NB4 (cell line): ENCODE data around the gene IL10.

ENCODE experiments used
- DNase-seq: peaks from one replicate; pipeline ENCODE4 v3.0.0; 2010; ENCODE audit warnings: low read depth
- H3K4me3 ChIP-seq: one replicate; pipeline ENCODE4 v1.5.1; 2011; ENCODE audit warnings: mild to moderate bottlenecking, low read depth, low read length, moderate library complexity
- MYC ChIP-seq: IDR thresholded peaks from 2 replicates; pipeline ENCODE4 v1.6.1; 2011; ENCODE audit warnings: low read depth, low read length
- POLR2A ChIP-seq: IDR thresholded peaks from 2 replicates; pipeline ENCODE4 v1.6.1; 2011; ENCODE audit warnings: mild to moderate bottlenecking; ENCODE audit not compliant: insufficient read length; ENCODE audit errors: extremely low read depth
- TF ChIP-seq, protein P1 (sequence below): IDR thresholded peaks from 2 replicates; pipeline ENCODE4 v1.6.1; 2011; ENCODE audit warnings: low read depth, low read length
- TF ChIP-seq, protein P2 (sequence below): IDR thresholded peaks from one replicate; pipeline ENCODE4 v1.5.1; 2012; ENCODE audit warnings: low read depth, low read length

Gene IL10

DNA sequence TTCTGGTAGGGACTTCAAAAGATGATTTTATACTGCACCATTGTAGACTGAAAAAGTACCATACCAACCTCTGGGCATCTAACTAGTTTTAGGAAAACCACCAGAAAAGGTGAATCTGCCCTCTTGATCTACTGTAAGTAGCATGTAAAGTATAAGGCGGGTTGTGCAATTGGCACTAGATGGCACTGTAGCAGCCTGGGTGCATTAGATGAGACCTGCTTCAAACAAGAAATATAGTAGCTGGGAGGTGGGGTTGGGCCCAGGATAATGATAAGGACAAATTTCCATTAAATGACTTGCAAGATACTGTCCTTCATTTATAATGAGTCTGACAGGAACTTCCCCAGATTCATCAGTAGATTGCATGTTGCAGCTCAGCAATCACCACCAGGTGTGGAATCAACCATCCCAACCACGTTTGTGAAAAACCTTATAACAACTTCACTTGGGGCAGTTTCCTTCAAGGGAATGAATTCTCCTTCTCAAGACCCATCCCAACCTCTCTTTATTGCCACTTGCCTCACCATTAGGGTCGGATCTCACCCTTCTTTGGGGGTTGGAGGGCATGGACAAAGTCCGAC is 37.3 kb upstream of the IL10 start:
- DNase-seq, result peak; percentile 63
- H3K4me3 ChIP-seq, result no peak overlapping the region
- TF ChIP-seq, protein P1, sequence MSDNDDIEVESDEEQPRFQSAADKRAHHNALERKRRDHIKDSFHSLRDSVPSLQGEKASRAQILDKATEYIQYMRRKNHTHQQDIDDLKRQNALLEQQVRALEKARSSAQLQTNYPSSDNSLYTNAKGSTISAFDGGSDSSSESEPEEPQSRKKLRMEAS, result no peak
- TF ChIP-seq, protein P2, sequence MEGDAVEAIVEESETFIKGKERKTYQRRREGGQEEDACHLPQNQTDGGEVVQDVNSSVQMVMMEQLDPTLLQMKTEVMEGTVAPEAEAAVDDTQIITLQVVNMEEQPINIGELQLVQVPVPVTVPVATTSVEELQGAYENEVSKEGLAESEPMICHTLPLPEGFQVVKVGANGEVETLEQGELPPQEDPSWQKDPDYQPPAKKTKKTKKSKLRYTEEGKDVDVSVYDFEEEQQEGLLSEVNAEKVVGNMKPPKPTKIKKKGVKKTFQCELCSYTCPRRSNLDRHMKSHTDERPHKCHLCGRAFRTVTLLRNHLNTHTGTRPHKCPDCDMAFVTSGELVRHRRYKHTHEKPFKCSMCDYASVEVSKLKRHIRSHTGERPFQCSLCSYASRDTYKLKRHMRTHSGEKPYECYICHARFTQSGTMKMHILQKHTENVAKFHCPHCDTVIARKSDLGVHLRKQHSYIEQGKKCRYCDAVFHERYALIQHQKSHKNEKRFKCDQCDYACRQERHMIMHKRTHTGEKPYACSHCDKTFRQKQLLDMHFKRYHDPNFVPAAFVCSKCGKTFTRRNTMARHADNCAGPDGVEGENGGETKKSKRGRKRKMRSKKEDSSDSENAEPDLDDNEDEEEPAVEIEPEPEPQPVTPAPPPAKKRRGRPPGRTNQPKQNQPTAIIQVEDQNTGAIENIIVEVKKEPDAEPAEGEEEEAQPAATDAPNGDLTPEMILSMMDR, result peak; percentile 63

DNA sequence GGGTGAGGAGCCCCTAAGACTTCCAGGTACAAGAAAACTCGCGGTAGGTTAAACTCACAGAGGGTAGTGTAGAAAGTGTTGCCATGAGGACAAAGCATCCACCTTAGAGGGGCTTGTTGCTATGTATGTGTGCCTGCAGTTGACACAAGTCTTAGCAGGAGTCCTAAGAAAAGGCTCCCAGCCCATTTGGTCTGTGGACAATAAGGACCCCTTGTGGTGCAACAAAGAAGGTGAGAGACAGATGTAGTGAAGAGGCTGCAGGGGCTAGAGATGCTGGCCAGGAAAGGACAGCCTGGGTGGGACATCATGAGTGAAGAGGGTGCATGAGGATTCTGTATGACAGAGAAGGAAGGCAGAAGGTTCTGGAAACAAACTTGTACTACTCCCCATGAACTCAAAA is 36.3 kb upstream of the IL10 start:
- H3K4me3 ChIP-seq, result no peak overlapping the region
- TF ChIP-seq, protein P2, result peak; percentile 63
- TF ChIP-seq POLR2A, result no peak
- peak; percentile 77 for DNase-seq

GRCh38 chr1:206805357-206805756 is 33.1 kb upstream of the IL10 start:
- H3K4me3 ChIP-seq, result no peak overlapping the region
- TF ChIP-seq POLR2A (no peak), MYC (no peak)
- TF ChIP-seq, protein P1, result no peak
- TF ChIP-seq, protein P2, result no peak
- no peak for DNase-seq

DNA sequence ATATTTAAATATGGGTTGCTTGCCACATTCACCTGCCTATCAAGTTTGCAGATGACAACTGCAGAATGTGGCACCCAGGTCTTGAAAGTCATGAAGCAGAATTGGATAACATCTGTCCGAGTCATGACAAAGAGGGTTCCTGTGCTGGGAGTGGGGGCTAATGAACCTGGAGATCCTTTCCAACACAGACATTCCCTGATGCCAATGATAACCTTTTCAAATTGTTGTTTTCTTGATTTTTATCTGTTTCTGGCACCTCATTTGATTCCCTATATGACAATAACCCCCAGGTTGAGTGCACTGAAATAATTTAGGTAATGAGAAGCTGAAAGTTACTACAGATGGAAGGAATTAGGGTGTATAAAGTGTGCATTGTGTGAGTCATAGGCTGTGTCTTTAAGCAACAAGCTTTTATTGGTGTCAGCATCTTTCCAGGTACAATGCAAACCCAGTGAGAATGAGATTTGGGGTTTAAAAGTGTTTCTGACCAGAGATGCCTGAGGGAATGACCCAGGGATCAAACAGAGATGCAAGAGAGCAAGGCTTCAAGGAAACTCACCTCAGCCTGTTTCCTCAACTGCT is 32.0 kb upstream of the IL10 start:
- H3K4me3 ChIP-seq, result no peak overlapping the region
- TF ChIP-seq, protein P2, result no peak
- TF ChIP-seq POLR2A (no peak), MYC (no peak)
- TF ChIP-seq, protein P1, result no peak
- DNase-seq, result no peak

- no peak overlapping the region for H3K4me3 ChIP-seq
- DNase-seq, result no peak
- TF ChIP-seq, protein P2, result no peak
- TF ChIP-seq POLR2A (no peak), MYC (no peak)
- TF ChIP-seq, protein P1, result no peak
Measured at GRCh38 chr1:206803221-206803730, 31.0 kb upstream of the IL10 start.

DNA sequence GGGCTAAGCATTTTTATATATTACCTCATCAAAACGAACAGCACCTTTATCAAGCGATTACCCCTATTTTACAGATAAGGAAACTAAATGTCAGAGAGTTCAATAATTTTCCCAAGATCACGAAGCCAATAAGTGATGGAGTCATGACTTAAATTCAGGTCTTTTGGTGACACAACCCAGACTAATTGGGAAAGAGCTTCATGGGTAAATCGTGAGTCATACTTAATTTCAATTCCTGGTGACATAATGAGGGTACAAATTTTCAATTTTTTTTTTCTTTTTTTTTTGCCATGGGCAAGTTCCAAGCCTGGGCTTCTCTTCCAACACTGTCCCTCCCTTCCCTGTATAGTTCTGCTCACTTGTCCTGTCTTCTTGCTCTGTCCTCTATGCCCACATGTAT is 30.1 kb upstream of the IL10 start:
- H3K4me3 ChIP-seq, result no peak overlapping the region
- TF ChIP-seq, protein P1, result no peak
- TF ChIP-seq MYC (no peak), POLR2A (no peak)
- TF ChIP-seq, protein P2, result no peak
- peak; percentile 42 for DNase-seq
